SK-N-SH (cell line): ENCODE data around the gene NIPAL1. TPM values are rescaled to one million over a fixed set of nuclear protein-coding genes. Genes with fewer than 3 reads are reported as not detected.

ENCODE experiments used
- CTCF ChIA-PET: fragments of 300-600, 350-600 bp; formaldehyde crosslinking; extraction: SDS; loops from one replicate; lab custom pipeline; 2021; lab: Yijun Ruan, JAX
- POLR2A ChIA-PET: fragments of 350-600 bp; sonication (Branson Sonifier 250); formaldehyde crosslinking; extraction: SDS; loops from one replicate; lab custom pipeline; 2020; ENCODE audit warnings: antibody characterized with exemption, inconsistent platforms; lab: Yijun Ruan, JAX
- DNase-seq: peaks from one replicate; pipeline ENCODE4 v3.0.0; 2012
- H2AFZ ChIP-seq: fragments of 200-600 bp; sonication (generic); 2 replicates; pipeline ENCODE4 v1.8.1; 2016; ENCODE audit warnings: antibody characterized with exemption, mild to moderate bottlenecking, low read depth
- H3F3A ChIP-seq: fragments of 200-600 bp; sonication (generic); replicated peaks from 2 replicates; pipeline ENCODE3; 2016; ENCODE audit warnings: antibody characterized with exemption, mild to moderate bottlenecking; ENCODE audit not compliant: insufficient read depth
- H3K27ac ChIP-seq, 2 experiments: fragments of 200-500 bp in 1 of 2; fragments of 200-600 bp in 1 of 2; sonication (Bioruptor generic) in 1 of 2; sonication (generic), shearing (Covaris generic) in 1 of 2; 2 replicates each; pipeline versions ENCODE4 v1.5.1 to v1.6.1; 2014 to 2016; ENCODE audit warnings: low read depth in 2 of 2, inconsistent platforms in 1 of 2, low read length in 1 of 2, mild to moderate bottlenecking in 1 of 2, mixed read lengths in 1 of 2
- H3K27me3 ChIP-seq: fragments of 200-600 bp; sonication (generic), shearing (Covaris generic); 2 replicates; pipeline ENCODE4 v1.6.1; 2016; ENCODE audit warnings: mixed run types; ENCODE audit not compliant: insufficient read depth
- H3K36me3 ChIP-seq, 2 experiments: fragments of 200-500 bp in 1 of 2; fragments of 200-600 bp in 1 of 2; sonication (Bioruptor generic) in 1 of 2; sonication (generic) in 1 of 2; replicated peaks in 1 of 2; 2 replicates each; pipeline versions ENCODE3 to v1.5.1; 2014 to 2016; ENCODE audit warnings: low read length in 1 of 2, mild to moderate bottlenecking in 1 of 2; ENCODE audit not compliant: insufficient read depth in 2 of 2, control insufficient read depth in 1 of 2
- H3K4me1 ChIP-seq, 2 experiments: fragments of 200-500 bp in 1 of 2; fragments of 200-600 bp in 1 of 2; sonication (Bioruptor generic) in 1 of 2; sonication (generic), shearing (Covaris generic) in 1 of 2; 2 replicates each; pipeline versions ENCODE4 v1.5.1 to v1.6.1; 2014 to 2016; ENCODE audit warnings: low read depth in 1 of 2, low read length in 1 of 2, mixed run types in 1 of 2; ENCODE audit not compliant: insufficient read depth in 2 of 2, control insufficient read depth in 1 of 2
- H3K4me2 ChIP-seq: fragments of 200-600 bp; sonication (generic), shearing (Covaris generic); 2 replicates; pipeline ENCODE4 v1.6.1; 2017; ENCODE audit warnings: mixed run types
- H3K4me3 ChIP-seq, 2 experiments: fragments of 200-500 bp in 1 of 2; fragments of 200-600 bp in 1 of 2; sonication (Bioruptor generic) in 1 of 2; sonication (generic), shearing (Covaris generic) in 1 of 2; 2 replicates each; pipeline versions ENCODE4 v1.5.1 to v1.8.1; 2014 to 2016; ENCODE audit warnings: low read depth in 2 of 2, inconsistent platforms in 1 of 2, low read length in 1 of 2, mild to moderate bottlenecking in 1 of 2, mixed read lengths in 1 of 2, moderate library complexity in 1 of 2
- H3K79me2 ChIP-seq: fragments of 200-600 bp; sonication (generic); 2 replicates; pipeline ENCODE4 v1.8.1; 2017; ENCODE audit warnings: mild to moderate bottlenecking; ENCODE audit not compliant: insufficient read depth
- H3K9ac ChIP-seq: fragments of 200-600 bp; sonication (generic); 2 replicates; pipeline ENCODE4 v1.6.1; 2017; ENCODE audit warnings: mixed run types
- H3K9me2 ChIP-seq: fragments of 200-600 bp; sonication (generic); 2 replicates; pipeline ENCODE4 v1.6.1; 2017; ENCODE audit warnings: mixed run types
- H3K9me3 ChIP-seq: fragments of 200-600 bp; sonication (generic); 2 replicates; pipeline ENCODE4 v1.6.1; 2017; ENCODE audit warnings: mixed run types, mild to moderate bottlenecking, moderate library complexity
- H4K20me1 ChIP-seq: fragments of 200-600 bp; sonication (generic); 2 replicates; pipeline ENCODE4 v1.6.1; 2017; ENCODE audit warnings: mild to moderate bottlenecking, mixed run types; ENCODE audit not compliant: insufficient read depth
- CHD2 ChIP-seq: fragments of 150-350 bp; IDR thresholded peaks from 2 replicates; pipeline ENCODE4 v1.6.1; 2018; ENCODE audit warnings: low read length; ENCODE audit not compliant: partially characterized antibody
- CTCF ChIP-seq: fragments of 200-600 bp; sonication (generic); IDR thresholded peaks from 2 replicates; pipeline ENCODE4 v1.6.1; 2017; ENCODE audit warnings: antibody characterized with exemption, mild to moderate bottlenecking, moderate library complexity
- ELF1 ChIP-seq: IDR thresholded peaks from 2 replicates; pipeline ENCODE4 v1.4.0; 2012
- FOSL2 ChIP-seq: IDR thresholded peaks from 2 replicates; pipeline ENCODE4 v1.4.0; 2012; ENCODE audit warnings: low read depth, mild to moderate bottlenecking, moderate library complexity, borderline replicate concordance
- FOXM1 ChIP-seq: IDR thresholded peaks from 2 replicates; pipeline ENCODE4 v1.4.0; 2012; ENCODE audit warnings: low read depth, mild to moderate bottlenecking
- GABPA ChIP-seq: IDR thresholded peaks from 2 replicates; pipeline ENCODE4 v1.4.0; 2012; ENCODE audit warnings: low read depth, mild to moderate bottlenecking
- GATA2 ChIP-seq: sonication (generic); formaldehyde crosslinking; IDR thresholded peaks from 2 replicates; pipeline ENCODE4 v1.5.0; 2020; ENCODE audit warnings: mild to moderate bottlenecking, missing genetic modification reagents
- MAX ChIP-seq: IDR thresholded peaks from 2 replicates; pipeline ENCODE4 v1.4.0; 2012; ENCODE audit warnings: low read depth
- MEF2A ChIP-seq: IDR thresholded peaks from 2 replicates; pipeline ENCODE4 v1.4.0; 2012; ENCODE audit warnings: low read depth, borderline replicate concordance
- MXI1 ChIP-seq: IDR thresholded peaks from 2 replicates; pipeline ENCODE4 v1.6.1; 2012; ENCODE audit warnings: mild to moderate bottlenecking, low read depth, low read length, improper control_type of control experiment
- NRF1 ChIP-seq: IDR thresholded peaks from 2 replicates; pipeline ENCODE4 v1.6.1; 2012; ENCODE audit warnings: low read depth, mild to moderate bottlenecking, low read length
- PBX3 ChIP-seq: IDR thresholded peaks from 2 replicates; pipeline ENCODE4; 2012
- RFX5 ChIP-seq: IDR thresholded peaks from 2 replicates; pipeline ENCODE4 v1.6.1; 2012; ENCODE audit warnings: mild to moderate bottlenecking, improper control_type of control experiment, low read length
- SMC3 ChIP-seq: IDR thresholded peaks from 2 replicates; pipeline ENCODE4 v1.6.1; 2012; ENCODE audit warnings: low read depth, low read length, improper control_type of control experiment
- TAF1 ChIP-seq: IDR thresholded peaks from 2 replicates; pipeline ENCODE4 v1.6.1; 2012; ENCODE audit warnings: low read depth, mild to moderate bottlenecking, low read length, moderate library complexity, borderline replicate concordance
- TEAD4 ChIP-seq: IDR thresholded peaks from 2 replicates; pipeline ENCODE4 v1.4.0; 2012; ENCODE audit warnings: mild to moderate bottlenecking, borderline replicate concordance; ENCODE audit not compliant: insufficient read depth
- USF1 ChIP-seq: IDR thresholded peaks from 2 replicates; pipeline ENCODE4 v1.4.0; 2012; ENCODE audit warnings: low read depth, borderline replicate concordance
- USF2 ChIP-seq: fragments of 150-350 bp; IDR thresholded peaks from 2 replicates; pipeline ENCODE4 v1.6.1; 2017; ENCODE audit warnings: antibody characterized with exemption, low read length, low read depth, borderline replicate concordance
- YY1 ChIP-seq: IDR thresholded peaks from 2 replicates; pipeline ENCODE4 v1.4.0; 2012; ENCODE audit warnings: low read depth, mild to moderate bottlenecking
- WGBS: methylation state at CpG from one replicate; pipeline ENCODE4 v1.1.6; 2017; ENCODE audit warnings: low lambda C conversion rate; 5-methylcytosine and 5-hydroxymethylcytosine counted together
- polyA plus RNA-seq, 3 experiments: library from polyadenylated mRNA; depleted of rRNA; stranded (reverse); fragments of >200 nt; gene quantifications; 2 replicates each; pipeline ENCODE4 v1.2.3, GENCODE V29; 2012

Gene NIPAL1
- polyA plus RNA-seq, 1 of the 3 experiments (the other 2 are of a cell fraction) = 1.8 TPM

GRCh38 chr4:48038666-48039065 lies 22.1 kb downstream of the NIPAL1 start:
- ChIA-PET POLR2A (no interaction called here), CTCF (no interaction called here)
- Histone ChIP-seq H3K27ac (no peak overlapping the region), H3K9ac (no peak overlapping the region), H3K36me3 (no peaks in the 10 kb centered on the region), H3K9me3 (no peaks in the 10 kb centered on the region), H2AFZ (no peak overlapping the region), H3K4me3 (no peak overlapping the region), H3F3A (no peaks in the 10 kb centered on the region), H3K27me3 (no peaks in the 10 kb centered on the region), H3K79me2 (no peaks in the 10 kb centered on the region), H3K4me2 (no peak overlapping the region), H3K9me2 (no peaks in the 10 kb centered on the region), H4K20me1 (no peaks in the 10 kb centered on the region), H3K4me1 (no peaks in the 10 kb centered on the region)
- WGBS = 17% methylated on average over 2 of the region's 2 CpGs
- no peak for DNase-seq
- no peak for TF ChIP-seq PBX3
- TF ChIP-seq CTCF = no peak
- no peak for TF ChIP-seq FOXM1
- no peak for TF ChIP-seq NRF1
- TF ChIP-seq GATA2 (CRISPR knock-in tag) = no peak
- TF ChIP-seq SMC3 = no peak
- no peak for TF ChIP-seq TEAD4
- no peak for TF ChIP-seq YY1
- TF ChIP-seq USF2 = no peak
- TF ChIP-seq TAF1 = no peak
- TF ChIP-seq GABPA = no peak
- no peak for TF ChIP-seq MXI1
- no peak for TF ChIP-seq USF1
- TF ChIP-seq CHD2 = no peak
- no peak for TF ChIP-seq RFX5
- TF ChIP-seq MAX = no peak
- no peak for TF ChIP-seq MEF2A
- no peak for TF ChIP-seq ELF1
- TF ChIP-seq FOSL2 = no peak
